HCT116 (cell line): ENCODE measurements around the gene TOMM70. TPM values are rescaled to one million over a fixed set of nuclear protein-coding genes. Genes with fewer than 3 reads are reported as not detected.

ENCODE experiments used
- ATAC-seq: fragments of 200-7000 bp; cut with Tn5 transposase; 2 replicates; pipeline ENCODE4 v1.9.1; 2020; ENCODE audit warnings: mild to moderate bottlenecking, moderate library complexity
- BruUV-seq: library from RNA; stranded (reverse); fragments of 400-500 nt; replicated peaks from 2 replicates; lab custom pipeline; 2021; lab: Mats Ljungman, UMichigan
- CTCF ChIA-PET: fragments of 300-600 bp; sonication (Branson Sonifier 250); formaldehyde crosslinking; loops from one replicate; lab custom pipeline; 2021; ENCODE audit warnings: antibody characterized with exemption; lab: Charles Lee
- POLR2A ChIA-PET: fragments of 300-600, 350-600 bp; sonication (Branson Sonifier 250); formaldehyde crosslinking; loops from one replicate; lab custom pipeline; 2021; ENCODE audit warnings: antibody characterized with exemption; lab: Charles Lee
- RAD21 ChIA-PET, 2 experiments: fragments of 300-600 bp; sonication (Branson Sonifier 250); formaldehyde crosslinking; loops; one replicate each; lab custom pipeline; 2023; ENCODE audit warnings: low total read pairs in 2 of 2; ENCODE audit not compliant: uncharacterized antibody in 2 of 2, unreplicated experiment in 2 of 2, low non-redundant PET in 1 of 2; lab: Charles Lee
- DNase-seq: peaks from one replicate; pipeline ENCODE4 v3.0.0-alpha.2; 2010; ENCODE audit warnings: low read depth, low spot score
- H2AFZ ChIP-seq: fragments of 200-600 bp; shearing (Covaris generic), sonication (generic); 2 replicates; pipeline ENCODE4 v1.6.1; 2017; ENCODE audit warnings: low read depth, mixed run types, mixed read lengths, antibody characterized with exemption, low read length; ENCODE audit not compliant: poor library complexity, severe bottlenecking
- H3K27ac ChIP-seq: 2 replicates; pipeline ENCODE4 v1.5.1; 2012; ENCODE audit warnings: low read depth, low read length
- H3K27me3 ChIP-seq: fragments of 200-600 bp; sonication (generic); 2 replicates; pipeline ENCODE4 v1.6.1; 2016; ENCODE audit warnings: mixed run types, low read length, mixed read lengths; ENCODE audit not compliant: insufficient read depth
- H3K36me3 ChIP-seq, 2 experiments: fragments of 200-500 bp in 1 of 2; fragments of 200-600 bp in 1 of 2; sonication (Bioruptor generic) in 1 of 2; sonication (generic) in 1 of 2; 2 replicates each; pipeline versions ENCODE4 v1.5.1 to v1.6.1; 2014 to 2016; ENCODE audit warnings: low read length in 2 of 2, inconsistent platforms in 1 of 2, mixed read lengths in 1 of 2, mixed run types in 1 of 2; ENCODE audit not compliant: insufficient read depth in 2 of 2, control insufficient read depth in 1 of 2
- H3K4me1 ChIP-seq, 2 experiments: fragments of 200-600 bp in 1 of 2; sonication (generic) in 1 of 2; 2 replicates each; pipeline versions ENCODE4 v1.5.1 to v1.6.1; 2012 to 2017; ENCODE audit warnings: low read length in 2 of 2, inconsistent platforms in 1 of 2, mild to moderate bottlenecking in 1 of 2, mixed read lengths in 1 of 2, mixed run types in 1 of 2, moderate library complexity in 1 of 2; ENCODE audit not compliant: insufficient read depth in 2 of 2, control insufficient read depth in 1 of 2
- H3K4me2 ChIP-seq: fragments of 200-600 bp; sonication (generic); 2 replicates; pipeline ENCODE4 v1.6.1; 2017; ENCODE audit warnings: mixed run types, low read length, mixed read lengths
- H3K4me3 ChIP-seq, 2 experiments: fragments of 200-600 bp in 1 of 2; sonication (generic) in 1 of 2; replicated peaks in 1 of 2; 2 replicates each; pipeline ENCODE4 v1.5.1; 2011 to 2016; ENCODE audit warnings: low read length in 2 of 2, control low read depth in 1 of 2, low read depth in 1 of 2, mild to moderate bottlenecking in 1 of 2, mixed read lengths in 1 of 2, mixed run types in 1 of 2
- H3K79me2 ChIP-seq: fragments of 200-600 bp; sonication (generic); 2 replicates; pipeline ENCODE4 v1.6.1; 2017; ENCODE audit warnings: mild to moderate bottlenecking, mixed run types, low read length, moderate library complexity, mixed read lengths; ENCODE audit not compliant: insufficient read depth
- H3K9ac ChIP-seq: fragments of 200-600 bp; sonication (generic); 2 replicates; pipeline ENCODE4 v1.6.1; 2016; ENCODE audit warnings: low read length, mixed read lengths
- H3K9me2 ChIP-seq: fragments of 200-600 bp; sonication (generic), shearing (Covaris generic); 2 replicates; pipeline ENCODE4 v1.6.1; 2017; ENCODE audit warnings: mixed run types, mild to moderate bottlenecking, moderate library complexity; ENCODE audit not compliant: insufficient read depth
- H3K9me3 ChIP-seq, 2 experiments: fragments of 200-500 bp in 1 of 2; fragments of 200-600 bp in 1 of 2; sonication (Bioruptor generic) in 1 of 2; sonication (generic) in 1 of 2; 2 replicates each; pipeline ENCODE4 v1.6.1; 2014 to 2017; ENCODE audit warnings: low read length in 2 of 2, mixed read lengths in 2 of 2, inconsistent platforms in 1 of 2, low read depth in 1 of 2, mild to moderate bottlenecking in 1 of 2, mixed run types in 1 of 2, moderate library complexity in 1 of 2; ENCODE audit not compliant: control insufficient read depth in 1 of 2, insufficient read depth in 1 of 2
- H4K20me1 ChIP-seq: fragments of 200-600 bp; sonication (generic), shearing (Covaris generic); 2 replicates; pipeline ENCODE4 v1.6.1; 2017; ENCODE audit warnings: mixed run types, mild to moderate bottlenecking, moderate library complexity; ENCODE audit not compliant: insufficient read depth
- CEBPB ChIP-seq: IDR thresholded peaks from 2 replicates; pipeline ENCODE4 v1.6.1; 2012; ENCODE audit warnings: low read depth
- ELF1 ChIP-seq: IDR thresholded peaks from 2 replicates; pipeline ENCODE4 v1.6.1; 2012; ENCODE audit warnings: low read depth, borderline replicate concordance
- EZH2phosphoT487 ChIP-seq: fragments of 200-600 bp; IDR thresholded peaks from 2 replicates; pipeline ENCODE4 v1.6.1; 2018; ENCODE audit warnings: antibody characterized with exemption, borderline replicate concordance
- FOSL1 ChIP-seq: IDR thresholded peaks from 2 replicates; pipeline ENCODE4 v1.6.1; 2012; ENCODE audit warnings: low read depth
- POLR2A ChIP-seq: IDR thresholded peaks from 2 replicates; pipeline ENCODE4 v1.7.0; 2011; ENCODE audit warnings: borderline replicate concordance; ENCODE audit not compliant: insufficient read depth, insufficient read length; ENCODE audit errors: extremely low read depth
- POLR2AphosphoS5 ChIP-seq: IDR thresholded peaks from 2 replicates; pipeline ENCODE4 v1.6.1; 2011; ENCODE audit warnings: mild to moderate bottlenecking, low read depth, low read length, moderate library complexity
- SIN3A ChIP-seq: IDR thresholded peaks from 2 replicates; pipeline ENCODE4 v1.6.1; 2012; ENCODE audit warnings: low read depth
- SRF ChIP-seq: IDR thresholded peaks from 2 replicates; pipeline ENCODE4 v1.6.1; 2012; ENCODE audit warnings: low read depth
- TCF7L2 ChIP-seq: IDR thresholded peaks from 2 replicates; pipeline ENCODE4 v1.7.0; 2011; ENCODE audit warnings: borderline replicate concordance, inconsistent platforms; ENCODE audit not compliant: insufficient read depth, insufficient read length; ENCODE audit errors: extremely low read depth
- YY1 ChIP-seq: IDR thresholded peaks from 2 replicates; pipeline ENCODE4 v1.6.1; 2011; ENCODE audit warnings: low read length, low read depth, moderate library complexity, mild to moderate bottlenecking; ENCODE audit not compliant: insufficient replicate concordance; ENCODE audit errors: extremely low read depth
- intact Hi-C: fragments of 100-400 bp; cut with micrococcal nuclease; formaldehyde crosslinking; loops from 2 replicates; pipeline ENCODE4 v1.10.0; 2022
- total RNA-seq: library from RNA; stranded (reverse); gene quantifications from one replicate; pipeline ENCODE4 v1.2.1, GENCODE V29; 2021; ENCODE audit not compliant: unreplicated experiment
- TF ChIP-seq, protein P1 (sequence below): IDR thresholded peaks from 2 replicates; pipeline ENCODE4 v1.6.1; 2011; ENCODE audit warnings: mild to moderate bottlenecking, low read length, moderate library complexity; ENCODE audit not compliant: insufficient replicate concordance; ENCODE audit errors: extremely low read depth
- TF ChIP-seq, protein P2 (sequence below): IDR thresholded peaks from 2 replicates; pipeline ENCODE4 v1.6.1; 2012
- TF ChIP-seq, protein P3 (sequence below): IDR thresholded peaks from 2 replicates; pipeline ENCODE4 v1.6.1; 2012; ENCODE audit warnings: low read depth
- TF ChIP-seq, protein P4 (sequence below): IDR thresholded peaks from 2 replicates; pipeline ENCODE4 v1.6.1; 2012

The TOMM70 gene
- total RNA-seq, 1 experiment from 2014 or later: 54.9 TPM

DNA sequence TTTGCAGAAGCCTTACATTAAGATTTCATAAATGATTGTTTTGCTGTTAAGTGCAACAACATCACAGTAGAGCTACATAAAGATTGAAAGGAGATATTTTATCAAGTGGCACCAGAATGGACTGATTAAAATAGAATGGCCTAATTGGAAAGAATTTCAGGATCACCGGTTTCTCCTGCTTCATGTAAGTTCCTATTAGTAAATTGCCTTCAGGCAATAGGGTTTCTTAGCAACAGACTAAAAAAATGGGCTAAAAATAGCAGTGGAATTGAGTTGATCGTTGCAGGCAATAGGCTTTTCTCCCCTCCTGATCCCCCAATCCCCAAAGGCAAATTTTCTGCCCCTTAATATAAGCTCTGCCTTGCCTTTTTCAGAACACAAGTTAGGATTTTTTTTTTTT lies 1.4 kb upstream of the TOMM70 start:
- Histone ChIP-seq H3K9ac (no peak overlapping the region), H3K79me2 (peaks cover 37% of the 10 kb centered on the region), H2AFZ (no peak overlapping the region), H3K27me3 (no peaks in the 10 kb centered on the region), H3K9me3 (no peaks in the 10 kb centered on the region), H3K4me1 (peaks cover 14 to 24% of the 10 kb centered on the region in 2 experiments), H3K9me2 (no peaks in the 10 kb centered on the region), H3K36me3 (no peaks in the 10 kb centered on the region), H4K20me1 (no peaks in the 10 kb centered on the region), H3K4me3 (no peak overlapping the region), H3K4me2 (no peak overlapping the region; the same call in 1 of the 2 replicates), H3K27ac (no peak overlapping the region)
- no peak for TF ChIP-seq EZH2phosphoT487
- no peak for TF ChIP-seq ELF1
- TF ChIP-seq FOSL1: no peak
- TF ChIP-seq POLR2A: no peak
- no peak for TF ChIP-seq SIN3A
- TF ChIP-seq, protein P1, sequence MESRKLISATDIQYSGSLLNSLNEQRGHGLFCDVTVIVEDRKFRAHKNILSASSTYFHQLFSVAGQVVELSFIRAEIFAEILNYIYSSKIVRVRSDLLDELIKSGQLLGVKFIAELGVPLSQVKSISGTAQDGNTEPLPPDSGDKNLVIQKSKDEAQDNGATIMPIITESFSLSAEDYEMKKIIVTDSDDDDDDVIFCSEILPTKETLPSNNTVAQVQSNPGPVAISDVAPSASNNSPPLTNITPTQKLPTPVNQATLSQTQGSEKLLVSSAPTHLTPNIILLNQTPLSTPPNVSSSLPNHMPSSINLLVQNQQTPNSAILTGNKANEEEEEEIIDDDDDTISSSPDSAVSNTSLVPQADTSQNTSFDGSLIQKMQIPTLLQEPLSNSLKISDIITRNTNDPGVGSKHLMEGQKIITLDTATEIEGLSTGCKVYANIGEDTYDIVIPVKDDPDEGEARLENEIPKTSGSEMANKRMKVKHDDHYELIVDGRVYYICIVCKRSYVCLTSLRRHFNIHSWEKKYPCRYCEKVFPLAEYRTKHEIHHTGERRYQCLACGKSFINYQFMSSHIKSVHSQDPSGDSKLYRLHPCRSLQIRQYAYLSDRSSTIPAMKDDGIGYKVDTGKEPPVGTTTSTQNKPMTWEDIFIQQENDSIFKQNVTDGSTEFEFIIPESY: no peak
- TF ChIP-seq POLR2AphosphoS5: no peak
- TF ChIP-seq, protein P2, sequence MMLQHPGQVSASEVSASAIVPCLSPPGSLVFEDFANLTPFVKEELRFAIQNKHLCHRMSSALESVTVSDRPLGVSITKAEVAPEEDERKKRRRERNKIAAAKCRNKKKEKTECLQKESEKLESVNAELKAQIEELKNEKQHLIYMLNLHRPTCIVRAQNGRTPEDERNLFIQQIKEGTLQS: no peak
- TF ChIP-seq YY1: no peak
- no peak for TF ChIP-seq SRF
- TF ChIP-seq TCF7L2: no peak
- TF ChIP-seq, protein P3, sequence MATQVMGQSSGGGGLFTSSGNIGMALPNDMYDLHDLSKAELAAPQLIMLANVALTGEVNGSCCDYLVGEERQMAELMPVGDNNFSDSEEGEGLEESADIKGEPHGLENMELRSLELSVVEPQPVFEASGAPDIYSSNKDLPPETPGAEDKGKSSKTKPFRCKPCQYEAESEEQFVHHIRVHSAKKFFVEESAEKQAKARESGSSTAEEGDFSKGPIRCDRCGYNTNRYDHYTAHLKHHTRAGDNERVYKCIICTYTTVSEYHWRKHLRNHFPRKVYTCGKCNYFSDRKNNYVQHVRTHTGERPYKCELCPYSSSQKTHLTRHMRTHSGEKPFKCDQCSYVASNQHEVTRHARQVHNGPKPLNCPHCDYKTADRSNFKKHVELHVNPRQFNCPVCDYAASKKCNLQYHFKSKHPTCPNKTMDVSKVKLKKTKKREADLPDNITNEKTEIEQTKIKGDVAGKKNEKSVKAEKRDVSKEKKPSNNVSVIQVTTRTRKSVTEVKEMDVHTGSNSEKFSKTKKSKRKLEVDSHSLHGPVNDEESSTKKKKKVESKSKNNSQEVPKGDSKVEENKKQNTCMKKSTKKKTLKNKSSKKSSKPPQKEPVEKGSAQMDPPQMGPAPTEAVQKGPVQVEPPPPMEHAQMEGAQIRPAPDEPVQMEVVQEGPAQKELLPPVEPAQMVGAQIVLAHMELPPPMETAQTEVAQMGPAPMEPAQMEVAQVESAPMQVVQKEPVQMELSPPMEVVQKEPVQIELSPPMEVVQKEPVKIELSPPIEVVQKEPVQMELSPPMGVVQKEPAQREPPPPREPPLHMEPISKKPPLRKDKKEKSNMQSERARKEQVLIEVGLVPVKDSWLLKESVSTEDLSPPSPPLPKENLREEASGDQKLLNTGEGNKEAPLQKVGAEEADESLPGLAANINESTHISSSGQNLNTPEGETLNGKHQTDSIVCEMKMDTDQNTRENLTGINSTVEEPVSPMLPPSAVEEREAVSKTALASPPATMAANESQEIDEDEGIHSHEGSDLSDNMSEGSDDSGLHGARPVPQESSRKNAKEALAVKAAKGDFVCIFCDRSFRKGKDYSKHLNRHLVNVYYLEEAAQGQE: no peak
- TF ChIP-seq CEBPB: no peak
- TF ChIP-seq, protein P4, sequence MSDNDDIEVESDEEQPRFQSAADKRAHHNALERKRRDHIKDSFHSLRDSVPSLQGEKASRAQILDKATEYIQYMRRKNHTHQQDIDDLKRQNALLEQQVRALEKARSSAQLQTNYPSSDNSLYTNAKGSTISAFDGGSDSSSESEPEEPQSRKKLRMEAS: no peak
- ChIA-PET RAD21 (no interaction called here), CTCF (no interaction called here), POLR2A (interaction anchor here (0.9 to 1.6 kb wide), 2 partner anchors 12 to 67 kb away, joined by 3 read pairs; no protein-coding TSS in a partner anchor)
- BruUV-seq: no TSS peak
- ATAC-seq: no peak
- intact Hi-C loops: no loop called here
- no peak for DNase-seq
